Smooth muscle cell (in vitro differentiated cells): ENCODE data around the gene UPB1. TPM values are rescaled to one million over a fixed set of nuclear protein-coding genes. Genes with fewer than 3 reads are reported as not detected.

Experiments used
- DNase-seq: peaks from one replicate; lab custom pipeline; 2025; ENCODE audit not compliant: unreplicated experiment; lab: John Stamatoyannopoulos, UW
- H2AFZ ChIP-seq: fragments of 200-600 bp; sonication (generic); 2 replicates; pipeline ENCODE4 v1.6.0; 2016; ENCODE audit warnings: antibody characterized with exemption, low read depth, mild to moderate bottlenecking
- H3F3A ChIP-seq: fragments of 200-600 bp; sonication (generic); 2 replicates; pipeline ENCODE4 v1.6.0; 2017; ENCODE audit warnings: antibody characterized with exemption, low read depth
- H3K27ac ChIP-seq: fragments of 200-600 bp; sonication (generic); 2 replicates; pipeline ENCODE4 v1.5.1; 2016; ENCODE audit warnings: low read depth, mild to moderate bottlenecking
- H3K27me3 ChIP-seq: fragments of 200-600 bp; sonication (generic); 2 replicates; pipeline ENCODE4 v1.6.1; 2016; ENCODE audit warnings: low read depth, mild to moderate bottlenecking
- H3K36me3 ChIP-seq: fragments of 200-600 bp; sonication (generic); 2 replicates; pipeline ENCODE4 v1.5.1; 2016; ENCODE audit warnings: low read depth
- H3K4me1 ChIP-seq: fragments of 200-600 bp; sonication (generic); 2 replicates; pipeline ENCODE4 v1.5.1; 2016; ENCODE audit warnings: low read depth
- H3K4me2 ChIP-seq: fragments of 200-600 bp; sonication (generic); 2 replicates; pipeline ENCODE4 v1.6.0; 2016; ENCODE audit warnings: mild to moderate bottlenecking
- H3K4me3 ChIP-seq: fragments of 200-600 bp; sonication (generic); 2 replicates; pipeline ENCODE4 v1.5.1; 2016; ENCODE audit warnings: mild to moderate bottlenecking
- H3K79me2 ChIP-seq: fragments of 200-600 bp; sonication (generic); 2 replicates; pipeline ENCODE4 v1.6.0; 2016; ENCODE audit warnings: low read depth, mild to moderate bottlenecking
- H3K9ac ChIP-seq: fragments of 200-600 bp; sonication (generic); 2 replicates; pipeline ENCODE4 v1.6.0; 2016; ENCODE audit warnings: low read depth
- H3K9me3 ChIP-seq: fragments of 200-600 bp; sonication (generic); replicated peaks from 2 replicates; pipeline ENCODE4 v1.5.1; 2016; ENCODE audit warnings: low read depth
- H4K20me1 ChIP-seq: fragments of 200-600 bp; sonication (generic); 2 replicates; pipeline ENCODE4 v1.6.0; 2016; ENCODE audit warnings: low read depth
- CTCF ChIP-seq: fragments of 200-600 bp; sonication (generic); IDR thresholded peaks from 2 replicates; pipeline ENCODE4 v1.5.1; 2017; ENCODE audit warnings: borderline replicate concordance, mild to moderate bottlenecking, antibody characterized with exemption; ENCODE audit not compliant: insufficient read depth, poor library complexity, severe bottlenecking
- WGBS: methylation state at CpG from one replicate; pipeline ENCODE4 v1.1.7; 2016; ENCODE audit warnings: low lambda C conversion rate; 5-methylcytosine and 5-hydroxymethylcytosine counted together
- polyA plus RNA-seq: library from polyadenylated mRNA; unstranded; fragments of >200 nt; fragmentation: Nextera tagmentation; extraction: Ambion mirVana; gene quantifications from 2 replicates; pipeline ENCODE4 v1.2.1, GENCODE V29; 2016
- total RNA-seq: library from RNA; depleted of rRNA; stranded (reverse); fragments of >200 nt; gene quantifications from 2 replicates; pipeline ENCODE4 v1.2.3, GENCODE V29; 2014

UPB1 gene
- total RNA-seq (not detected in 2 replicates), polyA plus RNA-seq (0.21 and 0.38 TPM in 2 replicates)

DNA sequence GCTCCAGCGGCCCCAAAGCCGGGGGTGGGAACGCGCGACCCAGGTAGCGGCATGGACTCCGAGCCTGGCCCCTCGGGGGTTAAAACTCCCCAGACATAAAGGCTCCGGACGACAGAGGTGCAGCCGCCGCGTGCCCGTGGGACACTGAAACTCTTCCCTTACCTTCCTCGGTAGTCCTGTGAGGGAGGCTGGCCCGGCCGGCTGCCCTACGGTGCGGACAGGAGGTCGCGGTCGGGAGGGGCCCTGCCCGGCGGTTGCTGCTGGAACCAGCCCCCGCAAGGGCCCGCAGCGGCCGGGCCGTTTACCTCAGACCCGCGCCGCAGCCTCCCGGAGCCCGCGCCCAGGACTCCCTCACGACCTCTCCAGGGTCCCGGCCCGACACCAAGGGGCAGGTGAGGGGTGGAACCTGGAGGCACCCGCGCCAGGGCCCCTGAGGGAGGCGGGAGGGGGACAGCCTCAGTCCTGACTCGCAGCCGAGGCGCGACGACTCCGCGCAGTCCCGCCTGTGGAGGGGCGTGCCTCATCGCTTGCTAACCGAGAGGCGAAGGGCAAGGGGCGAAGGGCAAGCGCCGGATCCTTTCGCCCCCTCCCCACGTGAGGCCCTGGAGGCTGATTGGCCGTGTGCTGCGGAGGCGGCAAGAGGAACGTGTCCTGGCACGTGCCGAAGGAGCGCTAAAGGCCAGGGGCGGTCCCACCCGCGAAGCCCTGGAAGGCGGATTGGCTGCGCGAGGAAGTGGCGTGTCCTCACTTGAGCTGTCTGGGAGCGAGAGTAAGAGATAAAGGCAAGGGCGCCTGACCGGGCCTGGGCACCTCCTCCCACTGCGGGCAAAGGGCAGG lies at the start of gene UPB1:
UPB1 (plus strand) TSS at position 805 of the 837 bp plus-strand sequence. CDS start 72 bp downstream, outside the sequence.
- Histone ChIP-seq H3K27me3 (peaks cover 37% of the 10 kb centered on the region), H3K9me3 (no peaks in the 10 kb centered on the region), H3K27ac (no peak within 1 kb of the TSS), H3K4me3 (peak within 1 kb of the TSS; percentile 31), H3K4me1 (peaks cover 10% of the 10 kb centered on the region), H3F3A (no peaks in the 10 kb centered on the region), H4K20me1 (no peaks in the 10 kb centered on the region), H2AFZ (peak within 1 kb of the TSS; percentile 26), H3K36me3 (no peaks in the 10 kb centered on the region), H3K79me2 (no peaks in the 10 kb centered on the region), H3K9ac (no peak within 1 kb of the TSS), H3K4me2 (peak within 1 kb of the TSS; percentile 87)
- no peak for DNase-seq
- TF ChIP-seq CTCF = no peak
- WGBS = 28% methylated on average over 76 of the region's 76 CpGs

DNA sequence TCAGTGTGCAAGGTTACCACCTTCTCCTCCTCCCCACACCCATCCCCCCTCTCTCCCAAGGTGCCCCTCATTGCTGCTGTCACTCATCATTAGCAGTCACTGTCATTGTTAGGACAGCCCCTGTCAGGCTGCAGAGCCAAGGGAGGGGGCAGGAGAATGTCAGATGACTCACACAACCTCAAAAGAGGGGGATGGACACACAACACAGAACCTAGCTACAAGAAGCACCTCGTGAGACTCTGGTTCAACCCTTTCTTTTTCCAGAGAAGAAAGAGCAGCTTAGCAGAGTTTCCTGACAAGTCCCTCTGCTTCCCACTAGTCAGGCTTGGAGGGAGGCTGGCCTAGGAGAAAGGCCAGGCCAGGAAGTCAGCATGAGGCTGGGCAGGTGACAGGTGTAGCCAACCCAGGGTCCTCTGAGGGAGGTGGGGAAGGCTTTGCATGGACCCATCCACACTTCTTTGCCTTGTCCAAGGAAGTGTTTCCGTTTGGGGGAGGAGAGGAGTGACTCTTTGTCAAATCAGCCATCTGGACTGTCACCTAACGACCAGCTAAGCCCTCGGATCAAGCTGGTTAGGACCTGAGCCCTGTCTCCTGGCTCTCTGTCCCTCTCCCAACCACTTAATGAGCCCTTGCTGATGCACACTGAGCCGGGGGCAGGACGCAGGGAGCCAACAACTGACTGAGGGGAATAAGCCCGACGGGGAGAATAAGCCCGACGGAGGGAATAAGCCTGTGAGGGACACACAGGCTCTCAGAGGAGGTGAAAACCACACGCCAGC lies 49.5 kb upstream of the UPB1 start:
- H3K9me3 ChIP-seq = no peaks in the 10 kb centered on the region
- H3K27me3 ChIP-seq = no peaks in the 10 kb centered on the region
- WGBS = 31% methylated on average over 11 of the region's 11 CpGs
- H3K36me3 ChIP-seq = no peaks in the 10 kb centered on the region
- no peaks in the 10 kb centered on the region for H3F3A ChIP-seq
- H3K9ac ChIP-seq = no peak overlapping the region
- no peak for DNase-seq
- H2AFZ ChIP-seq = no peak overlapping the region
- H3K4me2 ChIP-seq = peak overlapping the region; percentile 16
- H3K4me1 ChIP-seq = peaks cover 11% of the 10 kb centered on the region
- H3K79me2 ChIP-seq = no peaks in the 10 kb centered on the region
- TF ChIP-seq CTCF = no peak
- no peaks in the 10 kb centered on the region for H4K20me1 ChIP-seq
- H3K4me3 ChIP-seq = no peak overlapping the region
- H3K27ac ChIP-seq = no peak overlapping the region

DNA sequence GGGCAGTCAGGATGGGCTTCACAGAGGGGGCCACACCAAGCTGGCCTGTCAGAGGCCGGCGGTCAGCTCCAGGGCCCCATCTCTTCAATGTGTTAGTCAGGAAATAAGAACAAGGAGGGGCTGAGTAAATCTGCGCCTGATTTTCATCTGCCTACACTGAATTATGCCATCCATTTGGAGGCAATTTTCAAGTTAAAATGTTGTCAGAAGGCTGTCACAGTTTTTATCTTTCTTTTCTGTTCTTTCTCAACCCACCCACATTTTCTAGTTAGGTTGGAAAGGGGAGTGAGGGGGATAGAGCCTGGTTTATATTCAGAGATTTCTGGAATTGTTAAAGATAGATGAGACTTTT lies 48.9 kb upstream of the UPB1 start:
- no peak overlapping the region for H3K4me3 ChIP-seq
- no peak overlapping the region for H2AFZ ChIP-seq
- no peaks in the 10 kb centered on the region for H3K9me3 ChIP-seq
- H3K4me2 ChIP-seq = peak overlapping the region; percentile 16
- DNase-seq = no peak
- peaks cover 11% of the 10 kb centered on the region for H3K4me1 ChIP-seq
- H3K27me3 ChIP-seq = no peaks in the 10 kb centered on the region
- 47% methylated on average over 3 of the region's 3 CpGs for WGBS
- H3F3A ChIP-seq = no peaks in the 10 kb centered on the region
- H3K36me3 ChIP-seq = no peaks in the 10 kb centered on the region
- H3K9ac ChIP-seq = no peak overlapping the region
- H3K27ac ChIP-seq = no peak overlapping the region
- TF ChIP-seq CTCF = no peak
- H4K20me1 ChIP-seq = no peaks in the 10 kb centered on the region
- H3K79me2 ChIP-seq = no peaks in the 10 kb centered on the region
